Panc1 (cell line): Measurements from ENCODE around the gene DARS2. TPM values are rescaled to one million over a fixed set of nuclear protein-coding genes. Genes with fewer than 3 reads are reported as not detected.

Source experiments
- ATAC-seq: fragments of 200-7000 bp; cut with Tn5 transposase; 2 replicates; pipeline ENCODE4 v1.9.1; 2020; ENCODE audit warnings: mild to moderate bottlenecking, moderate library complexity
- BruUV-seq: library from RNA; stranded (reverse); fragments of 400-500 nt; replicated peaks from 2 replicates; lab custom pipeline; 2021; lab: Mats Ljungman, UMichigan
- CTCF ChIA-PET: fragments of 300-600 bp; sonication (Branson Sonifier 250); formaldehyde crosslinking; loops from one replicate; lab custom pipeline; 2022; ENCODE audit warnings: antibody characterized with exemption; lab: Charles Lee
- POLR2A ChIA-PET: fragments of 300-600 bp; sonication (Branson Sonifier 250); formaldehyde crosslinking; loops from one replicate; lab custom pipeline; 2022; ENCODE audit warnings: antibody characterized with exemption; lab: Charles Lee
- DNase-seq: peaks from one replicate; pipeline ENCODE4 v3.0.0-alpha.2; 2010; ENCODE audit warnings: low read depth, low spot score
- H3K27ac ChIP-seq: 2 replicates; pipeline ENCODE4 v1.5.1; 2011; ENCODE audit warnings: mild to moderate bottlenecking, low read length, inconsistent platforms
- H3K27me3 ChIP-seq: fragments of 200-500 bp; sonication (Bioruptor generic); 2 replicates; pipeline ENCODE4 v1.6.0; 2014; ENCODE audit warnings: low read length, inconsistent platforms; ENCODE audit not compliant: control insufficient read depth, insufficient read depth
- H3K36me3 ChIP-seq: fragments of 200-500 bp; sonication (Bioruptor generic); 2 replicates; pipeline ENCODE4 v1.5.1; 2014; ENCODE audit warnings: inconsistent platforms, mild to moderate bottlenecking, low read length, moderate library complexity; ENCODE audit not compliant: control insufficient read depth, insufficient read depth
- H3K4me1 ChIP-seq: 2 replicates; pipeline ENCODE4 v1.5.1; 2011; ENCODE audit warnings: inconsistent platforms, mild to moderate bottlenecking, low read length, moderate library complexity; ENCODE audit not compliant: control insufficient read depth, insufficient read depth
- H3K4me3 ChIP-seq, 2 experiments: 2 replicates each; pipeline ENCODE4 v1.5.1; 2011 to 2012; ENCODE audit warnings: low read depth in 2 of 2, low read length in 2 of 2, mild to moderate bottlenecking in 2 of 2, inconsistent platforms in 1 of 2, moderate library complexity in 1 of 2
- H3K9me3 ChIP-seq: fragments of 200-500 bp; sonication (Bioruptor generic); 2 replicates; pipeline ENCODE4 v1.5.1; 2014; ENCODE audit warnings: low read depth, mild to moderate bottlenecking, inconsistent platforms, low read length, moderate library complexity; ENCODE audit not compliant: control insufficient read depth, insufficient read depth
- POLR2AphosphoS5 ChIP-seq: IDR thresholded peaks from 2 replicates; pipeline ENCODE4 v1.6.1; 2012; ENCODE audit warnings: mild to moderate bottlenecking, low read depth, low read length, moderate library complexity
- SIN3A ChIP-seq: IDR thresholded peaks from 2 replicates; pipeline ENCODE4 v1.6.1; 2012; ENCODE audit warnings: low read depth, mild to moderate bottlenecking, low read length, moderate library complexity, borderline replicate concordance; ENCODE audit not compliant: insufficient read depth
- TCF7L2 ChIP-seq: IDR thresholded peaks from 2 replicates; pipeline ENCODE4 v1.6.1; 2011; ENCODE audit warnings: mild to moderate bottlenecking, low read depth, low read length, inconsistent platforms
- in situ Hi-C: cut with HindIII; loops from 2 replicates; pipeline ENCODE4 v1.10.0; 2016; ENCODE audit warnings: low sequenced_read_pairs, low pct_unique_long_range_greater_than_20kb
- intact Hi-C: fragments of 100-400 bp; cut with micrococcal nuclease; formaldehyde crosslinking; loops from one replicate; pipeline ENCODE4 v1.10.0; 2022; ENCODE audit not compliant: unreplicated experiment
- total RNA-seq: library from RNA; stranded (reverse); gene quantifications from one replicate; pipeline ENCODE4 v1.2.1, GENCODE V29; 2021; ENCODE audit not compliant: unreplicated experiment
- TF ChIP-seq, protein P1 (sequence below), 2 experiments: IDR thresholded peaks; 2 replicates each; pipeline ENCODE4 v1.6.1; 2011 to 2012; ENCODE audit warnings: low read depth in 2 of 2, control low read depth in 1 of 2, low read length in 1 of 2, mild to moderate bottlenecking in 1 of 2, moderate library complexity in 1 of 2; ENCODE audit not compliant: insufficient read depth in 1 of 2
- TF ChIP-seq, protein P2 (sequence below): fragments of 450-650 bp; IDR thresholded peaks from 2 replicates; pipeline ENCODE4 v1.5.1; 2017; ENCODE audit warnings: mild to moderate bottlenecking

DARS2 gene
- total RNA-seq, 1 experiment from 2014 or later: 28.8 TPM

DNA sequence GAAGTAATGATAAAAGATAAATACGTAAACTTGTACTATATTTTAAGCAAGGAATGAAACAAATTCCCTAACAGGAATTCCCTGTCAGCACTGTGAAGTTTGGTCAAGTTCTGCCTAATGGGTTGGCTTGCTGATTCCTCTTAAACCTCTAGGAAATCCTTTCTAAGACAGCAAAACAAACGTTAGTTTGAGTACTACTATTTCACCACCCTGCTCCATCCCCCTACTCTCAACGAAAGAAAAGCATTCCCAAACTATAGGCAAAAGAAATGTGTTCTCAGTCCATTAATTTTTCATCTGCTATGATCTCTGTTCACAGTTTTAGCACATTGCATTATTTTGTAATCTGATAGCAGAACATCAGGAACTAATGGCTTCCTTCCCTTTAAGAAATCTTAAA, 76.5 kb downstream of the DARS2 start:
- in situ Hi-C loops (no loop called here), intact Hi-C loops (no loop called here)
- Histone ChIP-seq H3K4me3 (no peak overlapping the region), H3K9me3 (no peaks in the 10 kb centered on the region), H3K27ac (no peak overlapping the region), H3K4me1 (no peaks in the 10 kb centered on the region), H3K27me3 (no peaks in the 10 kb centered on the region), H3K36me3 (no peaks in the 10 kb centered on the region)
- no peak for DNase-seq
- POLR2A ChIA-PET: interaction anchor here (0.7 kb wide), 1 partner anchor 111 kb away, joined by 7 read pairs; no protein-coding TSS in a partner anchor
- TF ChIP-seq SIN3A (no peak), TCF7L2 (no peak), POLR2AphosphoS5 (no peak)
- TF ChIP-seq, protein P1, sequence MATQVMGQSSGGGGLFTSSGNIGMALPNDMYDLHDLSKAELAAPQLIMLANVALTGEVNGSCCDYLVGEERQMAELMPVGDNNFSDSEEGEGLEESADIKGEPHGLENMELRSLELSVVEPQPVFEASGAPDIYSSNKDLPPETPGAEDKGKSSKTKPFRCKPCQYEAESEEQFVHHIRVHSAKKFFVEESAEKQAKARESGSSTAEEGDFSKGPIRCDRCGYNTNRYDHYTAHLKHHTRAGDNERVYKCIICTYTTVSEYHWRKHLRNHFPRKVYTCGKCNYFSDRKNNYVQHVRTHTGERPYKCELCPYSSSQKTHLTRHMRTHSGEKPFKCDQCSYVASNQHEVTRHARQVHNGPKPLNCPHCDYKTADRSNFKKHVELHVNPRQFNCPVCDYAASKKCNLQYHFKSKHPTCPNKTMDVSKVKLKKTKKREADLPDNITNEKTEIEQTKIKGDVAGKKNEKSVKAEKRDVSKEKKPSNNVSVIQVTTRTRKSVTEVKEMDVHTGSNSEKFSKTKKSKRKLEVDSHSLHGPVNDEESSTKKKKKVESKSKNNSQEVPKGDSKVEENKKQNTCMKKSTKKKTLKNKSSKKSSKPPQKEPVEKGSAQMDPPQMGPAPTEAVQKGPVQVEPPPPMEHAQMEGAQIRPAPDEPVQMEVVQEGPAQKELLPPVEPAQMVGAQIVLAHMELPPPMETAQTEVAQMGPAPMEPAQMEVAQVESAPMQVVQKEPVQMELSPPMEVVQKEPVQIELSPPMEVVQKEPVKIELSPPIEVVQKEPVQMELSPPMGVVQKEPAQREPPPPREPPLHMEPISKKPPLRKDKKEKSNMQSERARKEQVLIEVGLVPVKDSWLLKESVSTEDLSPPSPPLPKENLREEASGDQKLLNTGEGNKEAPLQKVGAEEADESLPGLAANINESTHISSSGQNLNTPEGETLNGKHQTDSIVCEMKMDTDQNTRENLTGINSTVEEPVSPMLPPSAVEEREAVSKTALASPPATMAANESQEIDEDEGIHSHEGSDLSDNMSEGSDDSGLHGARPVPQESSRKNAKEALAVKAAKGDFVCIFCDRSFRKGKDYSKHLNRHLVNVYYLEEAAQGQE (IDR thresholded peaks at IDR 0.05; ENCODE audit: insufficient read depth in 1 of 2, low read depth in 2 of 2, low read length in 1 of 2): no peak
- TF ChIP-seq, protein P2, sequence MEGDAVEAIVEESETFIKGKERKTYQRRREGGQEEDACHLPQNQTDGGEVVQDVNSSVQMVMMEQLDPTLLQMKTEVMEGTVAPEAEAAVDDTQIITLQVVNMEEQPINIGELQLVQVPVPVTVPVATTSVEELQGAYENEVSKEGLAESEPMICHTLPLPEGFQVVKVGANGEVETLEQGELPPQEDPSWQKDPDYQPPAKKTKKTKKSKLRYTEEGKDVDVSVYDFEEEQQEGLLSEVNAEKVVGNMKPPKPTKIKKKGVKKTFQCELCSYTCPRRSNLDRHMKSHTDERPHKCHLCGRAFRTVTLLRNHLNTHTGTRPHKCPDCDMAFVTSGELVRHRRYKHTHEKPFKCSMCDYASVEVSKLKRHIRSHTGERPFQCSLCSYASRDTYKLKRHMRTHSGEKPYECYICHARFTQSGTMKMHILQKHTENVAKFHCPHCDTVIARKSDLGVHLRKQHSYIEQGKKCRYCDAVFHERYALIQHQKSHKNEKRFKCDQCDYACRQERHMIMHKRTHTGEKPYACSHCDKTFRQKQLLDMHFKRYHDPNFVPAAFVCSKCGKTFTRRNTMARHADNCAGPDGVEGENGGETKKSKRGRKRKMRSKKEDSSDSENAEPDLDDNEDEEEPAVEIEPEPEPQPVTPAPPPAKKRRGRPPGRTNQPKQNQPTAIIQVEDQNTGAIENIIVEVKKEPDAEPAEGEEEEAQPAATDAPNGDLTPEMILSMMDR: no peak
- no peak for ATAC-seq
- no TSS peak for BruUV-seq
- CTCF ChIA-PET: no interaction called here

DNA sequence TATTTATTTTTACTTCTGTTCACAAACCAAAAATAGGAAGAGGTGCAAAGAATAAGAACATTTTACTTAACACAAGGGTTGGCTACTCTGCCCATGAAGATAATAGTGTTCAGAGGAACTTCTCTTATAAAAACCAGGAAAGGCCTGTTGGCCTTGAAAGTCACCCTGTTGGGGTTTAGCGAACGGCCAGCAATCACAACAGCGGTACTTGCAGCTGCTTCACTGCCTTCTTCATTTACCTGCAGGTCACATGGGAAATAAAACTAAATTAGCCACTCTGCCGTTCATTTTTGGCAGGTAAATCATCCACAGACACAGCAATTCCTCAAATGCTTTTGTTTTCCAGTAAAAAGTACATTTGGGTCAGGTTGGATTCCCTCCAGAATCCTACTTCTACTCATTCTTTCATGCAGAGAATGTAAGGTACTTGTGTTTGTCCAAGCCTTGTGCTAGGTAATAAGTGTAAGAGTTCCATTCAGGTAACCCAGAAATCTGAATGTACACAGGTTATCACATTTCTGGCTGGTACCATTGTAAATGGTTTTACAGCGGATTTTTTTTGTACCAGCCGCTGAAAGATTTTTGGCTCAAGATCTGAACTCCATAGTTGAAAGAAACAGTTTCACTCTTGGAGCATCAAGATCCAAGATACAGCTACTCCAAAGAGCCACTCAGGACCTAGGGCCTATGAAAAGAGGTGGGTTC, 79.5 kb downstream of the DARS2 start:
- CTCF ChIA-PET: no interaction called here
- POLR2A ChIA-PET: no interaction called here
- in situ Hi-C loops: no loop called here

More for the DNA sequence above, 79.5 kb downstream of the DARS2 start:
- ATAC-seq: no peak
- no peak for TF ChIP-seq POLR2AphosphoS5
- TF ChIP-seq, protein P2: no peak
- TF ChIP-seq, protein P1 (IDR thresholded peaks at IDR 0.05; ENCODE audit: insufficient read depth in 1 of 2, low read depth in 2 of 2, low read length in 1 of 2): no peak
- DNase-seq: no peak
- no peak overlapping the region for H3K4me3 ChIP-seq
- H3K9me3 ChIP-seq: no peaks in the 10 kb centered on the region
- H3K36me3 ChIP-seq: no peaks in the 10 kb centered on the region
- intact Hi-C loops: no loop called here
- H3K27ac ChIP-seq: no peak overlapping the region
- no TSS peak for BruUV-seq
- H3K4me1 ChIP-seq: no peaks in the 10 kb centered on the region
- H3K27me3 ChIP-seq: no peaks in the 10 kb centered on the region
